ACC112 (cell line): ENCODE measurements around the gene PAQR8.

Source experiments
- H2AFZ ChIP-seq: fragments of 200-600 bp; sonication (generic); one replicate; pipeline ENCODE4 v1.6.0; 2017; ENCODE audit warnings: antibody characterized with exemption, low read length; ENCODE audit not compliant: unreplicated experiment
- H3K27ac ChIP-seq: fragments of 200-600 bp; sonication (generic); 2 replicates; pipeline ENCODE4 v1.5.1; 2014; ENCODE audit warnings: low read depth, mild to moderate bottlenecking, antibody characterized with exemption, low read length, moderate library complexity
- H3K27me3 ChIP-seq: fragments of 200-600 bp; sonication (generic); 2 replicates; pipeline ENCODE4 v1.6.1; 2014; ENCODE audit warnings: mild to moderate bottlenecking, antibody characterized with exemption, low read length, moderate library complexity, mixed read lengths; ENCODE audit not compliant: insufficient read depth
- H3K36me3 ChIP-seq: fragments of 200-600 bp; sonication (generic); 2 replicates; pipeline ENCODE4 v1.6.1; 2016; ENCODE audit warnings: mild to moderate bottlenecking, antibody characterized with exemption, low read length, moderate library complexity, mixed read lengths; ENCODE audit not compliant: insufficient read depth
- H3K4me1 ChIP-seq: fragments of 200-600 bp; sonication (generic); one replicate; pipeline ENCODE4 v1.6.1; 2016; ENCODE audit warnings: low read length, mixed read lengths; ENCODE audit not compliant: insufficient read depth, unreplicated experiment, control insufficient read depth
- H3K4me3 ChIP-seq: fragments of 200-600 bp; sonication (generic); 2 replicates; pipeline ENCODE4 v1.5.1; 2014; ENCODE audit warnings: mild to moderate bottlenecking, low read depth, low read length
- H3K79me2 ChIP-seq: fragments of 200-600 bp; sonication (generic); one replicate; pipeline ENCODE4 v1.6.0; 2016; ENCODE audit warnings: low read length; ENCODE audit not compliant: control insufficient read depth, unreplicated experiment, insufficient read depth

Gene PAQR8

GRCh38 chr6:52410979-52411378, 49.0 kb downstream of the PAQR8 start:
- H3K79me2 ChIP-seq: peaks cover 5% of the 10 kb centered on the region
- H2AFZ ChIP-seq: no peak overlapping the region
- no peaks in the 10 kb centered on the region for H3K27me3 ChIP-seq
- peaks cover 21% of the 10 kb centered on the region for H3K4me1 ChIP-seq
- no peak overlapping the region for H3K27ac ChIP-seq
- no peaks in the 10 kb centered on the region for H3K36me3 ChIP-seq
- H3K4me3 ChIP-seq: no peak overlapping the region

GRCh38 chr6:52411911-52412310, 50.0 kb downstream of the PAQR8 start:
- H3K36me3 ChIP-seq: no peaks in the 10 kb centered on the region
- H3K27ac ChIP-seq: no peak overlapping the region
- no peak overlapping the region for H3K4me3 ChIP-seq
- H3K79me2 ChIP-seq: peaks cover 5% of the 10 kb centered on the region
- no peaks in the 10 kb centered on the region for H3K27me3 ChIP-seq
- peaks cover 30% of the 10 kb centered on the region for H3K4me1 ChIP-seq
- H2AFZ ChIP-seq: no peak overlapping the region

GRCh38 chr6:52415333-52415732, 53.4 kb downstream of the PAQR8 start:
- Histone ChIP-seq H3K27ac (peak overlapping the region; percentile 83; the same call in 1 of the 2 replicates), H2AFZ (peak overlapping the region; percentile 43), H3K4me3 (peak overlapping the region; percentile 6), H3K36me3 (no peaks in the 10 kb centered on the region), H3K4me1 (peaks cover 44% of the 10 kb centered on the region), H3K79me2 (peaks cover 13% of the 10 kb centered on the region), H3K27me3 (no peaks in the 10 kb centered on the region)

GRCh38 chr6:52415917-52416628, 54.1 kb downstream of the PAQR8 start:
- Histone ChIP-seq H3K79me2 (peaks cover 17% of the 10 kb centered on the region), H3K27ac (peak overlapping the region; percentile 83), H2AFZ (peak overlapping the region; percentile 43), H3K27me3 (no peaks in the 10 kb centered on the region), H3K4me3 (peak overlapping the region; percentile 6; the same call in 1 of the 2 replicates), H3K36me3 (no peaks in the 10 kb centered on the region), H3K4me1 (peaks cover 44% of the 10 kb centered on the region)

GRCh38 chr6:52416629-52417151, 54.7 kb downstream of the PAQR8 start:
- Histone ChIP-seq H3K36me3 (no peaks in the 10 kb centered on the region), H3K4me3 (no peak overlapping the region), H3K4me1 (peaks cover 49% of the 10 kb centered on the region), H3K27me3 (no peaks in the 10 kb centered on the region), H3K79me2 (peaks cover 23% of the 10 kb centered on the region), H2AFZ (no peak overlapping the region), H3K27ac (peak overlapping the region; percentile 83)

- Histone ChIP-seq H3K79me2 (peaks cover 29% of the 10 kb centered on the region), H3K4me3 (no peak overlapping the region), H3K27ac (peak overlapping the region; percentile 83), H2AFZ (no peak overlapping the region), H3K4me1 (peaks cover 57% of the 10 kb centered on the region), H3K27me3 (no peaks in the 10 kb centered on the region), H3K36me3 (no peaks in the 10 kb centered on the region)
Observed at GRCh38 chr6:52417675-52418111, 55.7 kb downstream of the PAQR8 start.

GRCh38 chr6:52418606-52419005, 56.7 kb downstream of the PAQR8 start:
- Histone ChIP-seq H3K4me3 (no peak overlapping the region), H3K27me3 (no peaks in the 10 kb centered on the region), H3K36me3 (no peaks in the 10 kb centered on the region), H3K4me1 (peaks cover 64% of the 10 kb centered on the region), H3K79me2 (peaks cover 29% of the 10 kb centered on the region), H3K27ac (peak overlapping the region; percentile 75), H2AFZ (no peak overlapping the region)

- H3K36me3 ChIP-seq: no peaks in the 10 kb centered on the region
- peaks cover 29% of the 10 kb centered on the region for H3K79me2 ChIP-seq
- peak within 1 kb of the TSS; percentile 82 for H3K4me3 ChIP-seq
- no peaks in the 10 kb centered on the region for H3K27me3 ChIP-seq
- no peak within 1 kb of the TSS for H2AFZ ChIP-seq
- peak within 1 kb of the TSS; percentile 88 for H3K27ac ChIP-seq
- H3K4me1 ChIP-seq: peaks cover 75% of the 10 kb centered on the region
Observed at GRCh38 chr6:52419809-52420667, 58.1 kb downstream of the PAQR8 start, which contains the start of gene EFHC1. EFHC1 (plus strand) TSS chr6:52420342; CDS start chr6:52420411, 69 bp downstream.

- H3K36me3 ChIP-seq: no peaks in the 10 kb centered on the region
- peak overlapping the region; percentile 88 for H3K27ac ChIP-seq
- H3K27me3 ChIP-seq: no peaks in the 10 kb centered on the region
- H3K4me1 ChIP-seq: peaks cover 74% of the 10 kb centered on the region
- H2AFZ ChIP-seq: no peak overlapping the region
- peaks cover 27% of the 10 kb centered on the region for H3K79me2 ChIP-seq
- H3K4me3 ChIP-seq: peak overlapping the region; percentile 82
Observed at GRCh38 chr6:52420668-52421358, 58.9 kb downstream of the PAQR8 start.

GRCh38 chr6:52422156-52422555, 60.2 kb downstream of the PAQR8 start:
- Histone ChIP-seq H3K4me1 (peaks cover 74% of the 10 kb centered on the region), H3K4me3 (peak overlapping the region; percentile 82; the same call in 1 of the 2 replicates), H3K27me3 (no peaks in the 10 kb centered on the region), H3K27ac (peak overlapping the region; percentile 88), H3K36me3 (0 out of 2 replicates have a peak, but pooled peaks cover 2% of the 10 kb centered on the region), H3K79me2 (peaks cover 36% of the 10 kb centered on the region), H2AFZ (no peak overlapping the region)
